ENCODE results near the gene LGR6. TPM values are rescaled to one million over a fixed set of nuclear protein-coding genes. Genes with fewer than 3 reads are reported as not detected.

LGR6 gene
- total RNA-seq, 1 donor: not detected

GRCh38 chr1:202198366-202198724 is 4.7 kb downstream of the LGR6 start:
- H3K4me3 ChIP-seq (ENCODE audit: low read depth, low read length): no peak overlapping the region
- TF ChIP-seq CTCF (IDR thresholded peaks at IDR 0.05; ENCODE audit: insufficient read depth, low read length): no peak
- DNase-seq (ENCODE audit: low read depth): no peak

GRCh38 chr1:202199040-202199889 is 5.7 kb downstream of the LGR6 start:
- DNase-seq (ENCODE audit: low read depth): no peak
- no peak overlapping the region for H3K4me3 ChIP-seq (ENCODE audit: low read depth, low read length)
- no peak for TF ChIP-seq CTCF (IDR thresholded peaks at IDR 0.05; ENCODE audit: insufficient read depth, low read length)

GRCh38 chr1:202200112-202200548 is 6.5 kb downstream of the LGR6 start:
- no peak for TF ChIP-seq CTCF (IDR thresholded peaks at IDR 0.05; ENCODE audit: insufficient read depth, low read length)
- no peak overlapping the region for H3K4me3 ChIP-seq (ENCODE audit: low read depth, low read length)
- DNase-seq (ENCODE audit: low read depth): no peak

- H3K4me3 ChIP-seq (ENCODE audit: low read depth, low read length): no peak overlapping the region
- DNase-seq (ENCODE audit: low read depth): no peak
- TF ChIP-seq CTCF (IDR thresholded peaks at IDR 0.05; ENCODE audit: insufficient read depth, low read length): no peak
Measured at GRCh38 chr1:202200669-202201068, 7.1 kb downstream of the LGR6 start.

- TF ChIP-seq CTCF (IDR thresholded peaks at IDR 0.05; ENCODE audit: insufficient read depth, low read length): no peak
- no peak overlapping the region for H3K4me3 ChIP-seq (ENCODE audit: low read depth, low read length)
- DNase-seq (ENCODE audit: low read depth): no peak
Measured at GRCh38 chr1:202201266-202201665, 7.7 kb downstream of the LGR6 start.

- TF ChIP-seq CTCF (IDR thresholded peaks at IDR 0.05; ENCODE audit: insufficient read depth, low read length): no peak
- DNase-seq (ENCODE audit: low read depth): no peak
- no peak overlapping the region for H3K4me3 ChIP-seq (ENCODE audit: low read depth, low read length)
Measured at GRCh38 chr1:202201971-202202370, 8.4 kb downstream of the LGR6 start.

Data from fibroblast of the aortic adventitia (primary cell).